Iris pigment epithelial cell (primary cell): Measurements from ENCODE around the gene LIN28B.
A peak's percentile ranks its signal among the peaks of the same experiment; 100 is the strongest.
"Not testable (repeated sequence)": the region's sequence is repeated elsewhere in the genome, so short reads cannot be mapped to it uniquely, and the experiment has no call there.

Experiments used
- DNase-seq: peaks from one replicate; pipeline ENCODE4 v3.0.0-alpha.2; 2011; ENCODE audit warnings: low read depth

The LIN28B gene

GRCh38 chr6:104957301-104958177, 632 bp downstream of the LIN28B start:
- no peak for DNase-seq

DNA sequence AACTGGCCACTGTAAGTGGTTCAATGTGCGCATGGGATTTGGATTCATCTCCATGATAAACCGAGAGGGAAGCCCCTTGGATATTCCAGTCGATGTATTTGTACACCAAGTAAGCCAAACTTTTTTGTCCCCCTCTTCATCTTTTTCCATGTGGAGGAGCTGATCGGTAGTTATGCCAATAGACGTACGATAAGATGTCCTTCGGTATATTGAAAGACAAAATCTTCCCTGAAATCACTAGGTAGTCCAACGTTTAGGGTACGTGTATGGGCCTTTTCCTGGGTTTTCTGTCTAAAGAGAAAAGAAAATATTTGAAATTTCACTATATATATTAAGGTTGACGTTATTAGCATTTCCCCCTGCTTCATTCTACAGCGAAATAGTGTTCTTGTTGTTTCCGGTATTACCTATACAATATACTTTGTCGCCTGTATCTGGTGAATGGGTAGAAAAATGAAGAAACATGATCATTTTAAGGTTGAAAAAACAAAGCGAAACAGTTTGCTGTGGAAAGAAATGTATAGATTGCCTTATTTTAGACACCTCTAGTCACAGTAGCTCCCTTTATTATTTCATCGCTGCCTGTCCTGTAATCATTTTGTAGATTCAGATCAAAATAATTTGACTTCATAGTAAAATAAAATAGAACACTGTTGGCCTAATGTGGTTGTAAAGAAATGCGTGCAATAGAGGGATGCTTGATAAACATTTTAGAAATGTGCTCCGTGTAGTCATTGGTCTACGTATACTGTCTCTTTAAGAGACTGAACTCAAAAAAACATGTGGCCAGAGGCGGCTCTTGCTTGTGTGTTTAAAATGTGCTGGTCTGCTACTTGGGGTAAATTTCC, 1.5 kb downstream of the LIN28B start:
- DNase-seq: no peak

DNA sequence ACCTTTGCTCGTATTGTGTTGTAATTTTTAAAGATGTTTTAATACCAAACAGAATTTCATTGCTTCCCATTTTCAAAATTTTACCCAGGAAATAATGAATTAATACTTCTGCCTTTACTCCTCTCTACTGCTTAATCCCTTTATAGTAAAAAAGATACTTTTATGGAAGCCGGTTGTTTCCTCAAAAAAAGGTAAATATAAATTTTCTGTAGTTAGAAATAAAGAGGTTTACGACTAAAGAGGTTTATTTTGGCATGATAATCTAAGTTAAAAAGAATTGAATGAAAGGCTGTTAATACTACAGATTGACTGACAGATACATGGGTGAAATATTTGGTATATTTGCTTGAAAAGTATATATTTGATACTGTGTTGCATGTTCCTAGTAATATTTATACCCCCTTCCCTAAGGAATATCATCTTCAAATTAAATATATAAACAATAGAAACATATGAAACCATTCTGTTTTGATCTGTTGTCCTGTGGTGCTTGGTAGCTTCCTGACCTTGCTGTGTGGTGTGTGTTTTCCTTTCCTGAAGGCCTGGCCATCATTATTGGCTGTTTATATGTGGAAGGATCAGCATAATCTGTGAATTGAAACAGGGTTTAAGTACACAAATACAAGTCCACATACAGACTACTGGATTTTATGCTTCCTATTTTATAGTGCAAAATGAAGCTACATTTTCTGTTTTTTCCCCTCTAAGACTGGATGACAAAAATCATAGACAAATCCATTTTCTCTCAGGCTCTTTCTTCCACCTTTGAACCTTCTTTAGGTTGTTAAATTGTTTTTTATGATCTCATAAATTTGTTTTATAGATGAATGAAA, 2.3 kb downstream of the LIN28B start:
- no peak for DNase-seq

- DNase-seq: no peak
Measured at GRCh38 chr6:104969108-104969507, 12.2 kb downstream of the LIN28B start.

GRCh38 chr6:104969785-104970581, 13.1 kb downstream of the LIN28B start:
- DNase-seq: no peak

GRCh38 chr6:104973404-104973803, 16.5 kb downstream of the LIN28B start:
- DNase-seq: no peak

GRCh38 chr6:104983296-104983695, 26.4 kb downstream of the LIN28B start:
- no peak for DNase-seq

DNA sequence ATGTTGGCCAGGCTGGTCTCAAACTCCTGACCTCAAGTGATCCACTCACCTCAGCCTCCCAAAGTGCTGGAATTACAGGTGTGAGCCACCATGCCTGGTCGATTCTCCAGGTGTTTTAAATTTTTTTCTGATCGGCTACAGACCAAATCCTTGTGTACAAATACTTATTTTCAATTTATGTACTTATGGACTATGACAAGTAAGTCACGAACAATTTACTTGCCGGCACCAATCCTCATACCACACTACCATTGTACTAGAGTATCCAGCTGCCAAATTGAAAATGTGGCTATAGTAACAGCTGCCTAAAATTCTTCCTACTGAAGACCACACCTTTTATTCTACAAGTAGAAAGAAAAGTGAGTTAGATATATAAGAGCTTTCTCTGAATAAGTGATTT, 26.9 kb downstream of the LIN28B start:
- no peak for DNase-seq

- DNase-seq: no peak
Measured at GRCh38 chr6:104984831-104985230, 27.9 kb downstream of the LIN28B start.

DNA sequence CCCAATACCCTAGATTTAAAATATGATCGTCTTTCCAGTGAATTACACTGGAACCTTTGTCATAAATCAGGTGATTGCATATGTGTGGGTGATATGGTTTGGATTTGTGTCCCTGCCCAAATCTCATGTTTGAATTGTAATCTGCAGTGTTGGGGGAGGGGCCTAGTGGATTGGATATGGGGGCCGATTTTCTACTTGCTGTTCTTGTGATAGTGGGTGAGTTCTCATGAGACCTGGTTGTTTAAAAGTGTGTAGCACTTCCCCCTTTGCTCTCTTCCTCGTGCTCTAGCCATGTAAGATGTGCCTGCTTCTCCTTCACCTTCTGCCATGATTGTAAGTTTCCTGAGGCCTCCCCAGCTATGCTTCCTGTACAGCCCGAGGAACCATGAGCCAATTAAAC, 29.0 kb downstream of the LIN28B start:
- DNase-seq: not testable (repeated sequence)

DNA sequence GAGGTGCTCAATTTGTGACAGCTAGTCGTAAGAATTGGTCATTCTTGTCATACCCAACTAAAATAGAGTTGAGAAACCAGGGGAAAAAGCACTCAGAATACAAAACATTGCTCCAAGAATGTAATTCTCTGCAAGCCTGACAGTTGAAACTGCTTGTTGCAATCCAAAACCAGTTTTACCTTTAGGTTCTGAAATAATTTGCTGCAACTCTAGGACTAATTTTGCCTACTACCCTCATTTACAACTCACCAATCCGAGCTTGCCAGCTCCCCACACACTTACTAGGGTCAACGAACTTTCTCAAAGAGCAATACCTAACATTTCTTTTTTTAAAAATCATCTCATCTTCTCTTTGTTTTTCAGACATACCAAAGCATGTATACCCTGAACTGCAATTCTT, 29.7 kb downstream of the LIN28B start:
- DNase-seq: no peak

DNA sequence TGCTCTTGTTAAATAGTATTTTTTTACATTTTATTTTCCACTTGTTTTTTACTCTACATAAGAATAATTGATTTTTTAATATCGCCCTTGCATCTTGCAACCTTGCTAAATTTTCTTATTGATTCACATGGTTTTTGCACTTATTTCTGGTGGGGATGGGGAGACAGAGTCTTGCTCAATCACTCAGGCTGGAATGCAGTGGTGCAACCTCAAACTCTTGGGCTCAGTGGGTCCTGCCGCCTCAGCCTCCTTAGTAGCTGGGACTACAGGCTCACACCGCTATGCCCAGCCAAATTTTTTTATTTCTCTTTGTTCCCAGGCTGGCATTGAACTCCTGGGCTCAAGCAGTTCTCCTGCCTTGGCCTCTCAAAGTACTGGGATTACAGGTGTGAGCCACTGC, 30.3 kb downstream of the LIN28B start:
- DNase-seq: peak; percentile 2

- DNase-seq: no peak
Measured at GRCh38 chr6:104990085-104990484, 33.2 kb downstream of the LIN28B start.

- DNase-seq: not testable (repeated sequence)
Measured at GRCh38 chr6:104991062-104991461, 34.2 kb downstream of the LIN28B start.

DNA sequence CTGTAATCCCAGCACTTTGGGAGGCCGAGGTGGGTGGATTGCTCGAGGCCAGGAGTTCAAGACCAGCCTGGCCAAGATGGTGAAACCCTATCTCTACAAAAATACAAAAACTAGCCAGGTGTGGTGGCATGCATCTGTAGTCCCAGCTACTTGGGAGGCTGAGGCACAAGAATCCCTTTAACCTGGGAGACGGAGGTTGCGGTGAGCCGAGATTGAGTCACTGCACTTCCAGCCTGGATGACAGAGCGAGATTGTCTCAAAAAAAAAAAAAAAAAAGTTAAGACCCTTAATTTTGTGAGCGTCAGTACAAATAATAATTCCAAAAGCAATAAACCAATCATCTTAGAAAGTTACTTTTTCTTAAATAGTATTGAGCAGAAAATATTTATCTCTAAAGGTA, 36.7 kb downstream of the LIN28B start:
- not testable (repeated sequence) for DNase-seq

DNA sequence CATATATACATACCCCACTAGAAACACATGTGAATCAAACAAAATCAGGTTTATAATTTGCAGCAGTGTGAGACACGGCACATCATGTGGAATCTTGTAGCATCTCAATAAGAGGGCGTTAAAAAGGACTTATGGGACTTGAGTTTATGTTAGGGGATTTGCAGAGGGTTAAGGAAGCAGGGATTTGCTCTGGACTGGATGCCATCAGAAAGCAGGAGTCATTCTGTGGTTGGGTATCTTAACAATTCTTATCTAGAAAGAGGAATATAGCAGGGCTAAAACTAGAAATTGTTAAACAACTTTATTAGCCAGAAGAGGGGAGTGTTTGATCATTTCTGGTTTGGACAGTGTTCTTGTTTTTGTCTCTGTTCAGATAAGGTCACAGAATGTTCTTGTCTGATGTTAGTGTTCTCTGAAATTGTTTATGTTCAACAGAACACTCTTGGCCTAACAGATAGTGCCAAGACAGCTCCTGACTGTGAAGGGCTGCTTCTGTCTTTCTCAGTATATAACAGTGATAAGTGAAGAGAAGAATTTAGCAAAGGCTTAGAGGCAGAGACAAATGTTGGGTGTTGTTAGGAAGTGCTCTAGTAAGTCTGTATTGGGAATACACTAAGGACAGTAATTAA, 39.2 kb downstream of the LIN28B start:
- DNase-seq: peak; percentile 84

DNA sequence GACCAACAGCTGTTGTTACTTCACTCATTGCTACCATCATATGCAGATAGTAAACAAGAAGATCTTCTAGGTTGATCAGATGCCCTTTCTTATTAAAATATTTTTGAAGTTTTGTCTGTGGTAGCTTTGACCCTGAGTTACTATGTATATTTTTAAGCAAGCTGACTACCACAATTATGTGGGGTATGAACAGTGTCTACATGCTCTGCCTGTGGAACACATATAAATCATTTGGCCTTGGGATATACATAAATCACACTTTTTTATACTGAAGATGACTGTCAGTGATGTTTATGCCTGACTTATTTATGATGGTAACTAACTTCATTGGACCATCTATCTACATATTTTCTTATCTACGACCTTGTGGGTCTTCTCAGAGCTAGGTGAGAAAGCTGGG, 44.2 kb downstream of the LIN28B start:
- no peak for DNase-seq

- no peak for DNase-seq
Measured at GRCh38 chr6:105001906-105002305, 45.0 kb downstream of the LIN28B start.

- DNase-seq: no peak
Measured at GRCh38 chr6:105005451-105005850, 48.5 kb downstream of the LIN28B start.

DNA sequence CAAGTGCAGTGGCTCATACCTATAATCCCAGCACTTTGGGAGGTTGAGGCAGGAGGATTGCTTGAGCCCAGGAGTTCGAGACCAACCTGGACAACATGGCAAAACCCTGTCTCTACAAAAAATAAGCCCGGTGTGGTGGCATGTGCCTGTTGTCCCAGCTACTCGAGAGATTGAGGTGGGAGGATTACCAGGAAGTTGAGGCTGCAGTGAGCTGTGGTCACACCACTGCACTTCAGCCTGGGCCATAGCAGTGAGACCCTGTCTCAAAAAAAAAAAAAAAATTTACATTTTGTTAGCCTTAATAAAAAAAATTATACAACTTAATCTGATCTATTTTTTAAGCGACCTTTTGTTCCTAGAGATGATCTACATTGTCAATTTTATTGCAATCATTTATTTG, 56.6 kb downstream of the LIN28B start:
- not testable (repeated sequence) for DNase-seq

DNA sequence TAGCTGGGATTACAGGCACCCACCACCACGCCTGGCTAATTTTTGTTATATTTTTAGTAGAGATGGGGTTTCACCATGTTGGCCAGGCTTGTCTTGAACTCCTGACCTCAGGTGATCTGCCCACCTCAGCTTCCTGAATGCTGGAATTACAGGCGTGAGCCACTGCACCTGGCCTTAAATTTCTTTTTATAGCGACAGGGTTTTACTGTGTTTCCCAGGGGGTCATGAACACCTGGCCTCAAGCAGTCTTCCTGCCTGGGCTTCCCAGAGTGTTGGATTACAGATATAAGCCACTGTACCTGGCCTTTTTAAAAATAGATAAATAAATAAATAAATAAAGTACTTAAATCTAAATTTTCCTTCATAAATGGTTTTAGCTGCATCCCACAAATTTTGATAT, 57.5 kb downstream of the LIN28B start:
- DNase-seq: no peak
